HG02852 (cell line): Measurements from ENCODE around the gene PRTFDC1.

Experiments used
- ATAC-seq: cut with Tn5 transposase; IDR thresholded peaks from one replicate; pipeline ENCODE4 v1.9.1; 2021; ENCODE audit warnings: mild to moderate bottlenecking, moderate library complexity; ENCODE audit not compliant: unreplicated experiment

PRTFDC1 gene

GRCh38 chr10:24908793-24909423 lies 43.5 kb downstream of the PRTFDC1 start:
- ATAC-seq = no peak

DNA sequence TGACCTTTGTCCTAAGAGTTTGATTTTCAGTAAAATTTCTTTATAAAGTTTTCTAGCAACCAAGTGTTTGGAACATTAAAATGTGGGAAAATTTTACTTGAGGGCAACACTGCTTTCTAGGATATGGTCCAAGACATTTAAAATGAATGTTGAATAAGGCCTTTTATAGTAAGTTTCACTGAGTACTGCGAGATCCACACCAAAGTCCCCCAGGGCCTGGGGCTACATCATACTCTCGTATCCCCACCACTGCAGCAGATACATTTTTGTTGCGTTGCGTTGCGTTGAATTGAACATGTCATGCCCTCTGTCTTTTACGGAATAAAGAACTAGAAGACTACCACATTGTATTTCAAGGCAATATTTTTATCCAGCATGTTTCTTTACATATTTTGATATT lies 44.5 kb downstream of the PRTFDC1 start:
- ATAC-seq = no peak

DNA sequence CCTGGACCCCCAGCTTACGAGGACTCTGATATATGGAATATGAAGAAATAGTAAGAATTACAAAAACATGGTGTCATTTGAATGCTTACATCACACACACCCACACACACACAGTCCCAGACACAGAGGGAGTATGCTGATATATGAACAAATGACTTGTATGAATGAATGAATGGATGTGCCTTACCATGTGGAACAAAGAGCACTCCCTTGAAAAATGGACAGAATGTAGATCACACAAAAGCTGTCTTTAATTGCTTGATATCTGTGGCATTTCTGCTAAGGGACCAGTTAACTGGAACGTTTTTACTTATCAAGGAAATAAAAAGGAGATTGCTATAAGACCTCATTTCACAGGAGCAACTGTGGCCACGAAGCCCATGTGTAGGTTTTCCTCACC lies 46.0 kb downstream of the PRTFDC1 start:
- no peak for ATAC-seq

GRCh38 chr10:24904824-24905223 lies 47.6 kb downstream of the PRTFDC1 start:
- no peak for ATAC-seq

DNA sequence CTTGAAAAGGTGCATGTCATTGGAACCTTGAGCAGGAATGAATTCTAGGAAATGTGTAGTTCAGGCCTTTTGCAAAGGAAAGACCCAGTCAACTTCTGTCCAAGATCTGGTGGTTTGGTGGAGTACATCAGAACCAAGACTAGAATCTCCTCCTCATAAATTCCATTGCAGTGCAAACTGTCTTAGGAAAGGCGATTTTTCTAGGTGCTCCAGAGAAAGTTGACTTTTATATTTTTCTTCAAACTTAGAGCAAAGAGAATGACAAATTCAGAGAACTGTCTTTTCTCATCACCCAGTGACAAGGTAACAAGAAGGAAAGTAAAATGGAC lies 50.0 kb downstream of the PRTFDC1 start:
- ATAC-seq = no peak

DNA sequence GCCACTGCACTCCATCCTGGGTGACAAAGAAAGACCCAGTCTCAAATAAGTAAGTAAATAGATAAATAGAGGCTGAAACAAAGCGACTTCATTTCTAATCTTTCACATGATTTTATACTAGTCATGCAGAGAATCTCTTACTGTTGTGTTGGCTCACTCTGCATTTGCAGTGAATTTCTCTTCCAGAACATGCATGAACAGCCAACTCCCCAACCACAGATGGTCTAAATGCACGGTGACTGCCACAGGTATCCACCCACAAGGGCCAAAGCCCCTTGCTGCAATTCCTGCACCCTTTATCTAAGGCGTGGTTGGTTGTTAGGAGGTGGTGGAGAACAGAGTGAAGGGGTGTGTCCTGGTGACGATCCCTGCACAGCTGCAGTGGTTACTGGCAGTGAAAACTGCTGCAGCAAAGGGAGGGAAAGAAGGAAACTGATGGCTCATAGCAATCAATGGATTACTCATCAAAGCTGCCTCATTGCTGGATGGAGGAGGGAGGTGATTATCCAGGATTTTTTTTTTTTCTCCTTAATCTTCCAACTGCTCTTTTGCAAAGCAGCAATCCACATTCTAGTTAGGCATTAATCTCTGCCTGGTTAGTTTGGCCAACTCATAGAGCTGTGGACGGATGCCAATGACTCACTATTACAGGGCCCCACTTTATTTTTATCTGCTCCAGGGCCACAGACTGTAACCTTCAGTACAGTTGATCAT lies 50.6 kb downstream of the PRTFDC1 start:
- ATAC-seq = peak; percentile 38

- ATAC-seq = peak; percentile 78
Observed at GRCh38 chr10:24900888-24901685, 51.3 kb downstream of the PRTFDC1 start.

GRCh38 chr10:24899571-24899970 lies 52.8 kb downstream of the PRTFDC1 start:
- ATAC-seq = no peak

- no peak for ATAC-seq
Observed at GRCh38 chr10:24898501-24898900, 53.9 kb downstream of the PRTFDC1 start.

DNA sequence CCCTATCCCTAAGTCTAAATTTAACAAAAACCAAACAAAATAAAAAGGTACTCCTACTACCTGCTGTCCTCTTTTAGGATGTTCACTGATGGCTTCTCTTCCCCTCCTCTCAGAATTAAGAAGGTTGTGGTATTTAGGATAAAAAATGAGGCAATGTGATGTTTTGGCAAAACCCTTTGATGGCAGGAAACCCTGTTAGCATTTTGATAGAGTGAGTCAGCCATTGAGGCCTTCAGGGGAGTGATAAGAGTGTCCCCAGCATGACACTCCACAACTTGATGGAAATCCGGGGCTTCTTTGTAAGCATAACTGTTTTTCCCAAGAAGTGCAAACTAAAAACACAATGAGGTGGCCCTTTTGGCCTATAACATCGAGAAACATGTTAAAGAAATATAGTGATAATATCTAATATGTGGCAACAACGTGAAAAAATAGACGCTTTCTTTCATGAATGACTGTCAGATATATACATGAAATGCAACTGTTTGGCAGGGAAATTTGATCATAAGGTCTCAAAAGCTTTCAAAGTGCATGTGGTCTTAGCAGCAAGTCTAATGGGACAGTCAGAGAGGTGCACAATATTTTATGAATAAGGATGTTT lies 55.0 kb downstream of the PRTFDC1 start:
- ATAC-seq = no peak

DNA sequence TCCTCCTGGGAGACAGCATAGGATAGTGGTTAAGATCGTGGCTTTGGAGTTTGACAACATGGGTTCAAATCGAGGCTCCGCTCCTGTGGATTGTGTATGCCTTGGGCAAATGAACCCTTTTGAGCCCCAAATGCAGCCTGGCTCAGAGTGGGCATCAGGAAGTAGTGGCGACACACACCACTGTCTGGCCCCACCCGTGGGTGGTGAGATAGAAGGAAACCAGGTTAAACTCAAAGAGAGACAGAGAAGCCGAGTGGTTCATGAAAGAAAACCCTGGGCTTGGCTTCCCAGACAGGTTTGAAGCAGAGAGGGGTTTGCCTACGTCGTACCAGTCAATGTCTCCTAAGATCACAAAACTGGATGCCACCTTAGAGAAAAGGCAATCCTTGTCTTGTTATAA lies 57.7 kb downstream of the PRTFDC1 start:
- ATAC-seq = no peak

DNA sequence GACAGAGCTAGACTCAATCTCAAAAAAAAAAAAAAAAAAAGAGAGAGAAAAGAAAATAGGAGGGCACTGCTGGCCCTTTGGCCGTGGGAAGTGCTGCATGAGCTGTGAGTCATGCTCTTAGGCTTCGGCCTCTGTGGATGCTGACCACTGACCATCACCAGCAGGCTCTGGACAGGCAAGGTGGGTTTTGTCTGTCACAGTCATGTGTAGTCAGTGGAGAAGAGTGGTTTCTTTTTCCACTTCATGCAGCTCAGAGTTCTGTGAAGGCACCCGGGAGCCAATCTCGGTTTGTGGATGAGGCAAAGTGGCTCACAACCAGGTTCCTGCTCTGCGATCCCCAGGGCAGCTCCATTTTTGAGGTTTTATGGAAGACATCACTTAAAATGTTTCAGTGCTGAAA lies 58.1 kb downstream of the PRTFDC1 start:
- no peak for ATAC-seq

- ATAC-seq = no peak
Observed at GRCh38 chr10:24893127-24893526, 59.3 kb downstream of the PRTFDC1 start.

GRCh38 chr10:24891823-24892222 lies 60.6 kb downstream of the PRTFDC1 start:
- no peak for ATAC-seq

DNA sequence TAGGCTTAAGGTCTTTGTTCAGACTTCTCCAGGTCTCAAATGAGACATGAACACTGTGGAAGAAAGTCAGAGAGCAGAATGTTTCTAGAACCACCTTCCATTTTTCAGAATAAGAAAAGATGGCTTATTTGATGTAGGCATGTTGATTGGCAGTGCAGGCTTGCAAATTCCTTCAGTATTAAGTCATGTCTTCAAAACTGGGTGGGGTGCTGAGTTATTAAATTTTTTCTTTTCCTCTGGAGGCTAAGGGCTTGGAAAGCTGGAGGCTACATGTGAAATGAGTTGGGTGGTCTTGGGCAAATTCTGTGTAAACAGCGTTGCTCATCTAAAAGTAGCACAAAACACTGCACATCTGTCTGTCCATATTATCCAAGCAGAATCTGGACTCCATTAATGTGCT lies 62.8 kb downstream of the PRTFDC1 start:
- ATAC-seq = no peak

- no peak for ATAC-seq
Observed at GRCh38 chr10:24887855-24888231, 64.6 kb downstream of the PRTFDC1 start.

- no peak for ATAC-seq
Observed at GRCh38 chr10:24886290-24886680, 66.1 kb downstream of the PRTFDC1 start.

DNA sequence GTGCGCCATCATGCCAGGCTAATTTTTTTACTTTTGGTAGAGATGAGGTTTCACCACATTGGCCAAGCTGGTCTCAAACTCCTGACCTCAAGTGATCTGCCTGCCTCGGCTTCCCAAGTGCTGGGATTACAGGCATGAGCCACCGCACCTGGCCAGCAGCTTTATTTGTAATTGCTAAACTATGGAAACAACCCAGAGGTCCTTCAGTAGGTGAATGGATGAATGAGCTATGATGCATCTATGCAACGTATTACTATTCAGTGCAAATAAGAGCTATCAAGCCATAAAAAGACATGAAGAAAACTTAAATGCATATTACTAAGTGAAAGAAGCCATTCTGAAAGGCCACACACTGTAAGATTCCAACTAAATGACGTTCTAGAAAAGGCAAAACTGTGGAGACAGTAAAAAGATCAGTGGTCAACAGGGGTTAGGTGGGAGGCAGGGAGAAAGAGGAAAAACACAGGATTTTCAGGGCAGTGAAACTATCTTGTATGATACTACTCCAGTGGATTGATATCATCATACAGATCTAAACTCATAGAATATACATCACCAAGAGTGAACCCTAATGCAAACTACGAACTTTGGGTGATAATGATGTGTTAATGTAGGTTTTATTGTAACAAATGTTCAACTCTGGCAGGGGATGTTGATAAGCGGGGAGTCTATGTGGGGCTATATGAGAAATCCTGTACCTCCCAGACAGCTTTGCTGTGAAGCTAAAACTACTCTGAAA lies 66.7 kb downstream of the PRTFDC1 start:
- ATAC-seq = no peak

DNA sequence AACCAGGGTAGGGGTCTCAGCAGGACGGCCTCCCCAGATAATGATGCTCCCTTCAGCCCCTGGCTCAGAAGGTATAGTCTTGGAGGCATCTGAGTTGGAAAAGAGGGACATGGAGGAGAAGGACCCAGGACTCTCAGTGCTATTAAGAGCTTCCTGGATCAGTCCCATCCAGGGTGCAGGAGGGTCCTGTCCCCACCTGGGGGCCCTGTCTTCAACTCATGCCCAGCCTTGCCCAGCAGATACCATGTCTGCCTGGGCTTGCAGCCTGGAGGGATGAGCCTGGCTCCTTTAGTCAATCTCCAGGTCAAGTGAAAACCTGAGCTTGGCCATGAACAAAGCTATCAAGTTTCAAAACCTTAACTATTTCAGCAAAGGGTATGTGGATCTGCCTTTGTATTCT lies 67.6 kb downstream of the PRTFDC1 start:
- ATAC-seq = no peak

- no peak for ATAC-seq
Observed at GRCh38 chr10:24884316-24884715, 68.1 kb downstream of the PRTFDC1 start.

GRCh38 chr10:24883176-24883575 lies 69.2 kb downstream of the PRTFDC1 start:
- ATAC-seq = no peak
